H9 (cell line): ENCODE data around the gene HECW1. TPM values are rescaled to one million over a fixed set of nuclear protein-coding genes. Genes with fewer than 3 reads are reported as not detected.
A peak's percentile ranks its signal among the peaks of the same experiment; 100 is the strongest.

Source experiments
- DNase-seq: peaks from one replicate; pipeline ENCODE4 v3.0.0-alpha.2; 2017
- H2AFZ ChIP-seq: one replicate; pipeline ENCODE4 v1.6.1; 2013; ENCODE audit warnings: mild to moderate bottlenecking, low read length, control low read depth, moderate library complexity
- H2AK5ac ChIP-seq: 2 replicates; pipeline ENCODE4 v1.6.1; 2013; ENCODE audit warnings: low read length, control low read depth, mixed read lengths; ENCODE audit not compliant: insufficient read length
- H2BK120ac ChIP-seq: one replicate; pipeline ENCODE4 v1.6.1; 2013; ENCODE audit warnings: low read depth, mild to moderate bottlenecking, low read length, control low read depth, inconsistent platforms; ENCODE audit not compliant: poor library complexity, severe bottlenecking
- H2BK12ac ChIP-seq: 2 replicates; pipeline ENCODE4 v1.6.1; 2013; ENCODE audit warnings: low read length, control low read depth, mixed read lengths, low read depth; ENCODE audit not compliant: insufficient read length
- H2BK15ac ChIP-seq: 2 replicates; pipeline ENCODE4 v1.6.1; 2013; ENCODE audit warnings: low read depth, low read length, control low read depth
- H2BK20ac ChIP-seq: one replicate; pipeline ENCODE4 v1.6.1; 2013; ENCODE audit warnings: low read depth, mild to moderate bottlenecking, low read length, control low read depth, inconsistent platforms; ENCODE audit not compliant: poor library complexity, severe bottlenecking
- H2BK5ac ChIP-seq: 2 replicates; pipeline ENCODE4 v1.6.1; 2013; ENCODE audit warnings: low read length, control low read depth, mixed read lengths; ENCODE audit not compliant: insufficient read length
- H3K14ac ChIP-seq: 2 replicates; pipeline ENCODE4 v1.6.1; 2013; ENCODE audit warnings: low read length, control low read depth; ENCODE audit not compliant: insufficient read depth
- H3K18ac ChIP-seq: 2 replicates; pipeline ENCODE4 v1.6.1; 2013; ENCODE audit warnings: low read depth, mild to moderate bottlenecking, mixed read lengths, low read length, control low read depth; ENCODE audit not compliant: insufficient read length
- H3K23ac ChIP-seq: 2 replicates; pipeline ENCODE4 v1.6.1; 2013; ENCODE audit warnings: low read length, control low read depth, mixed read lengths, low read depth; ENCODE audit not compliant: insufficient read length
- H3K23me2 ChIP-seq: 2 replicates; pipeline ENCODE4 v1.6.1; 2013; ENCODE audit warnings: low read depth, mild to moderate bottlenecking, mixed read lengths, low read length, control low read depth; ENCODE audit not compliant: insufficient read length, poor library complexity, severe bottlenecking
- H3K27ac ChIP-seq: 2 replicates; pipeline ENCODE4 v1.5.1; 2013; ENCODE audit warnings: low read length, control low read depth, mixed read lengths, low read depth; ENCODE audit not compliant: insufficient read length
- H3K27me3 ChIP-seq: 2 replicates; pipeline ENCODE4 v1.6.1; 2013; ENCODE audit warnings: low read length, control low read depth, inconsistent platforms; ENCODE audit not compliant: insufficient read depth
- H3K4ac ChIP-seq: 2 replicates; pipeline ENCODE4 v1.6.1; 2013; ENCODE audit warnings: low read depth, mild to moderate bottlenecking, control low read depth, inconsistent platforms, low read length, moderate library complexity
- H3K4me1 ChIP-seq: 2 replicates; pipeline ENCODE4 v1.6.1; 2013; ENCODE audit warnings: low read length, control low read depth, inconsistent platforms; ENCODE audit not compliant: insufficient read depth
- H3K4me2 ChIP-seq: 2 replicates; pipeline ENCODE4 v1.6.1; 2013; ENCODE audit warnings: low read length, control low read depth, mixed read lengths; ENCODE audit not compliant: insufficient read length, insufficient read depth
- H3K56ac ChIP-seq: 2 replicates; pipeline ENCODE4 v1.6.1; 2013; ENCODE audit warnings: low read depth, mild to moderate bottlenecking, mixed read lengths, low read length, control low read depth; ENCODE audit not compliant: insufficient read length
- H3K79me1 ChIP-seq: 2 replicates; pipeline ENCODE4 v1.6.1; 2013; ENCODE audit warnings: low read depth, mild to moderate bottlenecking, moderate library complexity, low read length, control low read depth, inconsistent platforms; ENCODE audit not compliant: insufficient read depth, poor library complexity, severe bottlenecking
- H3K79me2 ChIP-seq: 2 replicates; pipeline ENCODE4 v1.6.1; 2013; ENCODE audit warnings: low read length, control low read depth, inconsistent platforms; ENCODE audit not compliant: insufficient read depth
- H3K9ac ChIP-seq: 2 replicates; pipeline ENCODE4 v1.6.1; 2013; ENCODE audit warnings: low read length, control low read depth, mixed read lengths; ENCODE audit not compliant: insufficient read length; ENCODE audit errors: extremely low read depth
- H3K9me3 ChIP-seq: one replicate; pipeline ENCODE4 v1.6.1; 2013; ENCODE audit warnings: low read depth, low read length, inconsistent platforms; ENCODE audit not compliant: control insufficient read depth
- H3T11ph ChIP-seq: one replicate; pipeline ENCODE4 v1.6.1; 2013; ENCODE audit warnings: mild to moderate bottlenecking, low read length, control low read depth, inconsistent platforms
- H4K20me1 ChIP-seq: one replicate; pipeline ENCODE4 v1.6.1; 2013; ENCODE audit not compliant: control insufficient read depth, insufficient read length, insufficient read depth
- H4K5ac ChIP-seq: 2 replicates; pipeline ENCODE4 v1.6.1; 2013; ENCODE audit warnings: low read depth, mild to moderate bottlenecking, mixed read lengths, low read length, control low read depth; ENCODE audit not compliant: insufficient read length
- H4K8ac ChIP-seq: replicated peaks from 2 replicates; pipeline ENCODE4 v1.6.1; 2013; ENCODE audit warnings: low read length, control low read depth, mixed read lengths, low read depth; ENCODE audit not compliant: insufficient read length
- H4K91ac ChIP-seq: 2 replicates; pipeline ENCODE4 v1.6.1; 2013; ENCODE audit warnings: low read depth, mild to moderate bottlenecking, moderate library complexity, mixed read lengths, low read length, control low read depth; ENCODE audit not compliant: insufficient read length
- H3K27ac Mint-ChIP-seq, 3 experiments: 2 replicates in 2 of 3; 3 replicates in 1 of 3; pipeline ENCODE4 v1.8.0; 2020 to 2021; ENCODE audit warnings: mixed read lengths in 3 of 3, mild to moderate bottlenecking in 1 of 3, moderate library complexity in 1 of 3
- H3K27me3 Mint-ChIP-seq: 2 replicates; pipeline ENCODE4 v1.8.0; 2021; ENCODE audit warnings: low read depth, mild to moderate bottlenecking, moderate library complexity, mixed read lengths
- H3K36me3 Mint-ChIP-seq, 3 experiments: 2 replicates in 2 of 3; 3 replicates in 1 of 3; pipeline ENCODE4 v1.8.0; 2020 to 2021; ENCODE audit warnings: low read depth in 3 of 3, mixed read lengths in 3 of 3; ENCODE audit not compliant: insufficient read depth in 1 of 3
- H3K4me1 Mint-ChIP-seq, 2 experiments: 2 replicates each; pipeline ENCODE4 v1.8.0; 2020; ENCODE audit warnings: mixed read lengths in 2 of 2
- H3K4me3 Mint-ChIP-seq, 2 experiments: 2 replicates in 1 of 2; 3 replicates in 1 of 2; pipeline ENCODE4 v1.8.0; 2020 to 2021; ENCODE audit warnings: mild to moderate bottlenecking in 2 of 2, mixed read lengths in 2 of 2, moderate library complexity in 1 of 2
- H3K9me3 Mint-ChIP-seq, 2 experiments: 2 replicates in 1 of 2; 3 replicates in 1 of 2; pipeline ENCODE4 v1.8.0; 2020; ENCODE audit warnings: mild to moderate bottlenecking in 2 of 2, mixed read lengths in 2 of 2, moderate library complexity in 1 of 2
- WGBS: extraction: QIAGEN DNeasy Blood & Tissue Kit; methylation state at CpG from one replicate; pipeline ENCODE4 v1.1.7; 2013; ENCODE audit warnings: missing lambda C conversion rate, low lambda C conversion rate, mixed read lengths; ENCODE audit not compliant: insufficient read length; ENCODE audit errors: extremely low coverage; 5-methylcytosine and 5-hydroxymethylcytosine counted together
- total RNA-seq: library from RNA; stranded (reverse); gene quantifications from 2 replicates; pipeline ENCODE4 v1.2.1, GENCODE V29; 2021
- TF ChIP-seq, protein P1 (sequence below): fragments of 200-600 bp; sonication (generic); conservative IDR thresholded peaks from 3 replicates; pipeline ENCODE4 v1.8.0; 2021; ENCODE audit warnings: antibody characterized with exemption, mild to moderate bottlenecking

Gene HECW1
- total RNA-seq, 1 experiment from 2014 or later = 5.0 TPM

DNA sequence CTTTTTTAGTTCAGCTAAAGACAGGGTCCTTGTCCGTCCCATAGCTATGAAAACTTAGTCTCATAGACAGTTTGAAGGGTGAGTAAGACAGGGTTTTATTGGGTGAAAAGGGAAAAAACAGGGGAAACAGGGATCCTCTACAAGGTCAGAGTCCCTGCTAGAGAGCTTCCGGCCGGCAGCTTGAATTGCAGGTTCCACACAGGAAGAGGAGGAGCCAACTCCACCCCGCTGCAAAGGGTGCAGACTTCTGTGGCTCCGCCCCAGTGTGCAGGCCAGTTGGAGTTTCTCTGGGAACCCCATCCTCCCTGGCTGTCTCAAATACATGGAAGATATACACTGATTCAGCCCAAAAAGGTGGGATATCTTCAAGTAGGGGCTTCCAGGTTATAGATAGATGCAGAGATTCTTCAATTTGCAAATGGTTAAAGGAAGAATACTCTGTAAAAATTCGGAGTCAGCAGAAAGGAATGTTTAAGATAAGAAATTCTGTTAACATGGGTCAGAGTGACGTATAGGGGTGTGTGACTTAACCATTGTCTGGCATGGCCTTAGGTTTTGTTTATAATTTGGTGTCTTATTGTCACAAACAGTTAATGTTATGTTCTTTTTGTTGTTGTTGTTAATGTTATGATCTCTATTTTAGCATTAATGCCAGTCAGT lies 34.6 kb upstream of the HECW1 start:
- Histone ChIP-seq H3K27me3 (no peaks in the 10 kb centered on the region), H4K8ac (no peak overlapping the region), H3K79me2 (no peaks in the 10 kb centered on the region), H3K23me2 (no peaks in the 10 kb centered on the region), H3T11ph (no peak overlapping the region), H3K9me3 (no peaks in the 10 kb centered on the region), H3K79me1 (no peaks in the 10 kb centered on the region), H4K5ac (no peak overlapping the region), H3K4me2 (no peak overlapping the region), H3K4ac (no peak overlapping the region), H2BK5ac (no peak overlapping the region), H3K23ac (no peak overlapping the region), H3K18ac (no peak overlapping the region), H4K20me1 (no peaks in the 10 kb centered on the region), H2BK12ac (no peak overlapping the region), H3K14ac (no peak overlapping the region), H3K9ac (no peak overlapping the region), H2AFZ (no peak overlapping the region), H2AK5ac (no peak overlapping the region), H4K91ac (no peak overlapping the region), H2BK120ac (no peak overlapping the region), H2BK20ac (no peak overlapping the region), H3K56ac (no peak overlapping the region), H3K27ac (no peak overlapping the region), H2BK15ac (no peak overlapping the region), H3K4me1 (peaks cover 10% of the 10 kb centered on the region)
- TF ChIP-seq, protein P1, sequence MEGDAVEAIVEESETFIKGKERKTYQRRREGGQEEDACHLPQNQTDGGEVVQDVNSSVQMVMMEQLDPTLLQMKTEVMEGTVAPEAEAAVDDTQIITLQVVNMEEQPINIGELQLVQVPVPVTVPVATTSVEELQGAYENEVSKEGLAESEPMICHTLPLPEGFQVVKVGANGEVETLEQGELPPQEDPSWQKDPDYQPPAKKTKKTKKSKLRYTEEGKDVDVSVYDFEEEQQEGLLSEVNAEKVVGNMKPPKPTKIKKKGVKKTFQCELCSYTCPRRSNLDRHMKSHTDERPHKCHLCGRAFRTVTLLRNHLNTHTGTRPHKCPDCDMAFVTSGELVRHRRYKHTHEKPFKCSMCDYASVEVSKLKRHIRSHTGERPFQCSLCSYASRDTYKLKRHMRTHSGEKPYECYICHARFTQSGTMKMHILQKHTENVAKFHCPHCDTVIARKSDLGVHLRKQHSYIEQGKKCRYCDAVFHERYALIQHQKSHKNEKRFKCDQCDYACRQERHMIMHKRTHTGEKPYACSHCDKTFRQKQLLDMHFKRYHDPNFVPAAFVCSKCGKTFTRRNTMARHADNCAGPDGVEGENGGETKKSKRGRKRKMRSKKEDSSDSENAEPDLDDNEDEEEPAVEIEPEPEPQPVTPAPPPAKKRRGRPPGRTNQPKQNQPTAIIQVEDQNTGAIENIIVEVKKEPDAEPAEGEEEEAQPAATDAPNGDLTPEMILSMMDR = no peak
- peaks cover 31% of the 10 kb centered on the region in 2 experiments for H3K4me1 Mint-ChIP-seq
- peak overlapping the region in 2 of 3 experiments; percentile 45 to 61; a peak in 5 of 7 replicates for H3K27ac Mint-ChIP-seq
- WGBS = no CpG with 5 or more reads among the region's 7 CpGs
- H3K4me3 Mint-ChIP-seq = no peak overlapping the region; a peak in 1 of 5 replicates
- DNase-seq = peak; percentile 87
- no peaks in the 10 kb centered on the region for H3K36me3 Mint-ChIP-seq
- no peaks in the 10 kb centered on the region; the same call in 1 of the 2 replicates for H3K27me3 Mint-ChIP-seq
- H3K9me3 Mint-ChIP-seq = no peaks in the 10 kb centered on the region; a peak in 1 of 5 replicates
